Astrocyte (in vitro differentiated cells and primary cell): ENCODE measurements around the gene CD4. TPM values are rescaled to one million over a fixed set of nuclear protein-coding genes. Genes with fewer than 3 reads are reported as not detected.

ENCODE experiments used
- total RNA-seq: library from RNA; stranded (reverse); gene quantifications from 2 replicates; pipeline ENCODE4 v1.2.1, GENCODE V29; 2021

CD4 gene
- total RNA-seq, 1 donor from 2014 or later: 0.54 TPM

Other genes with a start within 250 kb of the CD4 start
- 18.8 and 20.8 TPM in 2 replicates for gene IFFO1, start 233.5 kb upstream of the CD4 start, total RNA-seq
- gene NOP2, start 221.2 kb upstream of the CD4 start, total RNA-seq: 53.1 and 66.8 TPM in 2 replicates
- gene CHD4, start 182.1 kb upstream of the CD4 start, total RNA-seq: 319 and 329 TPM in 2 replicates
- gene LPAR5, start 153.6 kb upstream of the CD4 start, total RNA-seq: 0.73 and 0.89 TPM in 2 replicates
- 0.54 and 0.60 TPM in 2 replicates for gene ACRBP, start 142.1 kb upstream of the CD4 start, total RNA-seq
- 30.9 and 34.8 TPM in 2 replicates for gene ING4, start 126.4 kb upstream of the CD4 start, total RNA-seq
- gene ZNF384, start 100.2 kb upstream of the CD4 start, total RNA-seq: 48.9 and 50.6 TPM in 2 replicates
- gene PIANP, start 88.7 kb upstream of the CD4 start, total RNA-seq: 3.1 and 3.6 TPM in 2 replicates
- gene COPS7A, start 65.5 kb upstream of the CD4 start, total RNA-seq: 47.3 and 51.5 TPM in 2 replicates
- gene MLF2, start 36.4 kb upstream of the CD4 start, total RNA-seq: 302 and 316 TPM in 2 replicates
- gene PTMS, start 23.2 kb upstream of the CD4 start, total RNA-seq: 504 and 510 TPM in 2 replicates
- 2.0 TPM in 2 replicates for gene LAG3, start 17.0 kb upstream of the CD4 start, total RNA-seq
- gene GPR162, start 32.3 kb downstream of the CD4 start, total RNA-seq: 6.0 and 6.2 TPM in 2 replicates
- 101 and 123 TPM in 2 replicates for gene P3H3, start 38.9 kb downstream of the CD4 start, total RNA-seq
- gene GNB3, start 51.4 kb downstream of the CD4 start, total RNA-seq: 14.5 and 16.6 TPM in 2 replicates
- gene CDCA3, start 61.8 kb downstream of the CD4 start, total RNA-seq: 2.3 and 3.2 TPM in 2 replicates
- gene USP5, start 62.6 kb downstream of the CD4 start, total RNA-seq: 144 and 146 TPM in 2 replicates
- gene TPI1, start 78.0 kb downstream of the CD4 start, total RNA-seq: 722 and 791 TPM in 2 replicates
- 4.9 and 6.2 TPM in 2 replicates for gene SPSB2, start 83.8 kb downstream of the CD4 start, total RNA-seq
- gene LRRC23, start 115.3 kb downstream of the CD4 start, total RNA-seq: 5.0 and 5.2 TPM in 2 replicates
- 46.4 and 47.7 TPM in 2 replicates for gene ENO2, start 125.1 kb downstream of the CD4 start, total RNA-seq
- gene ATN1, start 138.4 kb downstream of the CD4 start, total RNA-seq: 94.9 and 97.8 TPM in 2 replicates
- gene RNU7-1, start 154.3 kb downstream of the CD4 start, total RNA-seq: not detected in 2 replicates
- gene C12orf57, start 154.5 kb downstream of the CD4 start, total RNA-seq: 117 and 123 TPM in 2 replicates
- gene PTPN6, start 161.8 kb downstream of the CD4 start, total RNA-seq: 5.2 and 8.9 TPM in 2 replicates
- 171 and 176 TPM in 2 replicates for gene PHB2, start 181.1 kb downstream of the CD4 start, total RNA-seq
- gene EMG1, start 181.4 kb downstream of the CD4 start, total RNA-seq: 38.6 and 39.1 TPM in 2 replicates
- gene LPCAT3, start 228.9 kb downstream of the CD4 start, total RNA-seq: 26.2 and 27.6 TPM in 2 replicates